ENCODE data around the gene PLXND1. TPM values are rescaled to one million over a fixed set of nuclear protein-coding genes. Genes with fewer than 3 reads are reported as not detected.
"Not testable (repeated sequence)": the region's sequence is repeated elsewhere in the genome, so short reads cannot be mapped to it uniquely, and the experiment has no call there.

Gene PLXND1, protein sequence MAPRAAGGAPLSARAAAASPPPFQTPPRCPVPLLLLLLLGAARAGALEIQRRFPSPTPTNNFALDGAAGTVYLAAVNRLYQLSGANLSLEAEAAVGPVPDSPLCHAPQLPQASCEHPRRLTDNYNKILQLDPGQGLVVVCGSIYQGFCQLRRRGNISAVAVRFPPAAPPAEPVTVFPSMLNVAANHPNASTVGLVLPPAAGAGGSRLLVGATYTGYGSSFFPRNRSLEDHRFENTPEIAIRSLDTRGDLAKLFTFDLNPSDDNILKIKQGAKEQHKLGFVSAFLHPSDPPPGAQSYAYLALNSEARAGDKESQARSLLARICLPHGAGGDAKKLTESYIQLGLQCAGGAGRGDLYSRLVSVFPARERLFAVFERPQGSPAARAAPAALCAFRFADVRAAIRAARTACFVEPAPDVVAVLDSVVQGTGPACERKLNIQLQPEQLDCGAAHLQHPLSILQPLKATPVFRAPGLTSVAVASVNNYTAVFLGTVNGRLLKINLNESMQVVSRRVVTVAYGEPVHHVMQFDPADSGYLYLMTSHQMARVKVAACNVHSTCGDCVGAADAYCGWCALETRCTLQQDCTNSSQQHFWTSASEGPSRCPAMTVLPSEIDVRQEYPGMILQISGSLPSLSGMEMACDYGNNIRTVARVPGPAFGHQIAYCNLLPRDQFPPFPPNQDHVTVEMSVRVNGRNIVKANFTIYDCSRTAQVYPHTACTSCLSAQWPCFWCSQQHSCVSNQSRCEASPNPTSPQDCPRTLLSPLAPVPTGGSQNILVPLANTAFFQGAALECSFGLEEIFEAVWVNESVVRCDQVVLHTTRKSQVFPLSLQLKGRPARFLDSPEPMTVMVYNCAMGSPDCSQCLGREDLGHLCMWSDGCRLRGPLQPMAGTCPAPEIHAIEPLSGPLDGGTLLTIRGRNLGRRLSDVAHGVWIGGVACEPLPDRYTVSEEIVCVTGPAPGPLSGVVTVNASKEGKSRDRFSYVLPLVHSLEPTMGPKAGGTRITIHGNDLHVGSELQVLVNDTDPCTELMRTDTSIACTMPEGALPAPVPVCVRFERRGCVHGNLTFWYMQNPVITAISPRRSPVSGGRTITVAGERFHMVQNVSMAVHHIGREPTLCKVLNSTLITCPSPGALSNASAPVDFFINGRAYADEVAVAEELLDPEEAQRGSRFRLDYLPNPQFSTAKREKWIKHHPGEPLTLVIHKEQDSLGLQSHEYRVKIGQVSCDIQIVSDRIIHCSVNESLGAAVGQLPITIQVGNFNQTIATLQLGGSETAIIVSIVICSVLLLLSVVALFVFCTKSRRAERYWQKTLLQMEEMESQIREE (N-terminal part only)
- total RNA-seq = 10 to 100 TPM; 16.5 to 38.8 TPM
- long read RNA-seq, partial matches to known transcripts = 3 of 5 reads
- long read RNA-seq, other reads (novel, unspliced or antisense) = 2 of 5 reads

DNA sequence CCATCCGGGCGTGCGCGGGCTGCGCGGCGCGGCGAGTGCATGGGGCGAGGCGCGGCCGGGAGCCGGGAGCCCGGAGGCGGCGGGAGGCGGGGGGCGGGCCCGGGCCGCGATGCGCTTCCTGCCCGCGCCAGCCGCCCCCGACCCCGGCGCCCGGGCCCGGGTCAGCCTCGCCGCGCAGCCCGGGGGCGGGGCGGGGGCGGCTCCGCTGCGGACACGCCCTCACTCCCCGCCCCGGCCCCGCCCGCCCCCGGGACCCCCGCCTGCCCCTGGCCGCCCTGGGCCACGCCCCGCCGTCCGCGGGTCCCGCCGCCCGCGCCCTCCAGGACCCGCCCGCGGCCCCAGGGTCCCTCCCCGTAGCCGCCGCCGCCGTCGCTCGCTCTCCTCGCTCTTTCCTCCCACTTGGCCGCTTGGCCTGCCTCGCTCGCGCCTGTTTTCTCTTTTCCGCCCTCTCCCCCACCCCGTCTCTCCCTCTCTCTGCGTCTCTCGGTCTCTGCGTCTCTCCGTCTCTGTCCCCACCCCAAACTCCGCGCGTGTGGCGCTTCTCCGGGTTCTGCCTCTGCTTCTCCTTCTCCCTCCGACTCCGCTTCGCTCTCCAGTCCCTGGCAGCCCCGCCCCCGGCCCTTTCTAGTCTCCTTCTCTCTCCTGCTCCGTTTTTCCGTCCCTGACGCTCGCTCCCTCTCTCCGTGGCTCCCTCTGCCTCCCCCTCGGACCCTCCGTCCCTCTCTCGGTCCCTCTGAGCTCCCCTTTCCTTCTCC, at the start of gene PLXND1:
PLXND1 (minus strand) TSS at position 41 of the 755 bp plus-strand sequence; CDS start at position 4, 37 bp downstream.
- ATAC-seq = peak; percentile 59
- DNase-seq = peak in 1 of 2 donors; percentile 61
- intact Hi-C loops (cut with DNase I, micrococcal nuclease) = no loop called here

DNA sequence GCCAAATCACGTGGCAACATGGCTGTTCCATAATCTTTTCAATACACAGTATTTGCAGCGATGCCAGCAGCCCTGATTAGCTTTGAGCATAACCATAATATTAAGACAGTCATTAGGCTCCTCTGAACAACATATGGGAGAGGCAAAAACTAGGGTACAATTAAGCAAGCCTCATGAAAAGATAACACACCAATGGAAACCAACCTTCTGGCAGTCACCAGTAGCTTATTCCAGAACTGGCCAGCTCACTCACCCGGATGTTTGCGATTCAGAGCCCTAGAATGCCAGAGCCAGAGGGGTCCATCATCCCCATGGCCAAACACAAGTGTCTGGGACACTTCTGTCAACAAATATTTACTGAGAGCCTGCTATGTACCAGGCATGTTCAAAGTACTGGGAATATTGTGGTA, 48.8 kb upstream of the PLXND1 start:
- ATAC-seq (no peak), DNase-seq (no peak)
- intact Hi-C loops (cut with DNase I, micrococcal nuclease) = no loop called here

DNA sequence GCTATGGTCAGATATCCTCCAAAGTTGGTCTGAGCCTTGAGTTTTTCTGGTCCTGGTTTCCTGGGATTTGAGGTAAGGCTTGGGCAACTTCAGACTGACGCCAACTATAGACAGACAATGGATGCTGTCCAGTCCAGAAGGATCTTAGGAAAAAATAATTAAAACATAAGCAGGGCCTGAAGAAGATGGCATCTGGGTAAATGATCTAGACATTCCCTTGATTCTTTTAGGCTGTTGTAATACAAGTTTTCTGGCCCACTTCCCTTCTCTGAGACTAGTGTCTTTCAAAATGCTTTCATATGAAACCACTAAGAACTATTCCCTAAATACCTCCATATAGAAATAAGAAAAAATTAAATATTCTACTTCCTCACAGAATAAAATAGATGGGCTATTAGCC, 47.7 kb upstream of the PLXND1 start:
- intact Hi-C loops (cut with DNase I, micrococcal nuclease) = no loop called here
- no peak for ATAC-seq
- DNase-seq = no peak

DNA sequence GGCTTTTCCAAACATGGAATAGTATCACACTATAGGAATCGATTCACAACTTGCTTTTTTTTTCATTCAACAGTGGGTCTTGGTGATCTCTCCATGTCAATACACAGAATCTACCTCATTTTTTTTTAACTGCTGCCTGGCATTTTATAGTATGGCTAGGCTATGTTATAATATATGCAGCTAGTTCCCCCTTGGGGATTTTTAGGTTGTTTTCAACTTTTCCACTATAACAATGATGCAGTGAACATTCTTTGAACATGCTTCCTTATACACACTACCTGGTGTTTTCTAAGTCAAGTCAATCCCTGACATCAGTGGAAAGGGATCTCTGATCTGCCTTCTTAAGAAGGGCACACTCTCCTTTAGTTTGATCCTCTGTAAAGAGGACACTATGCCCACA, 46.5 kb upstream of the PLXND1 start:
- DNase-seq (no peak), ATAC-seq (no peak)
- intact Hi-C loops (cut with DNase I, micrococcal nuclease) = no loop called here

DNA sequence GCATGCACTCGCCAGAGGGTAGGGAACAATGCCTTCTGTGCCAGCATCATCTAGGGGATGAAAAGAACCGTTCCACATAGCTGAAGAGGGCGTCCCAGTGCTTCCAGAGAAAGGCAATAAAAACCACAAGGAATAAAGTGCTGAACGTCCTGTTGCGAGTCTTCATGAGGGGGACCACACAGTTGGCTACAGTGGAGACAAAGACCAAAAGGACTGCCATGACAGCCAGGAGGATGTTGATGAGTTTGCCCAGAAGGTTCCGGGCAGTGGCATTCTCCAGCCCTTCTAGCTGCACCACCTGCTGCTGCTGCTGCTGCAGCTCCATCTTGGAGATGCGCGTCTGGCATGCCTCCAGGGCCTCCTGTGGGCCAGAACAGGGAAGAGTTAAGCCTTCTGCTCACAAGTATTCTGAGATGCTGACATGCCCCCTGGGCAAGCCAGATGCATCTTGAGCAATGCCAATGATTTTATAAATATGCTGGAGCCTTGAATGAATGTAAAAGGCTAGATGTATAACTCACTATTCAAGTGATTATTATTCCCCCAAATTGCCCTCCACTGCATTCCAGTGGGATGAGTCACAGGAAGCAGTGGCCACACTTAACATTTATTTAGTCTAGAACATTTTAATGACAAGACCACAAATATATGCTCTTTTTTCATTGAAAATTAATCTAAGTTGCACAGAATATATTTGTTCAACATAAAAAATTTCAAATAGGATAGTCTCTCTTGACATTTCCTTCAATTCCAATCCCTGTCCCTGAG, 45.1 kb upstream of the PLXND1 start:
- intact Hi-C loops (cut with DNase I, micrococcal nuclease) = loop anchor here in 1 of 2 donors (2.0 kb wide), 2 partner anchors 173 to 283 kb away; no protein-coding TSS in a partner anchor
- ATAC-seq (no peak), DNase-seq (peak in 1 of 2 donors; percentile 17)

DNA sequence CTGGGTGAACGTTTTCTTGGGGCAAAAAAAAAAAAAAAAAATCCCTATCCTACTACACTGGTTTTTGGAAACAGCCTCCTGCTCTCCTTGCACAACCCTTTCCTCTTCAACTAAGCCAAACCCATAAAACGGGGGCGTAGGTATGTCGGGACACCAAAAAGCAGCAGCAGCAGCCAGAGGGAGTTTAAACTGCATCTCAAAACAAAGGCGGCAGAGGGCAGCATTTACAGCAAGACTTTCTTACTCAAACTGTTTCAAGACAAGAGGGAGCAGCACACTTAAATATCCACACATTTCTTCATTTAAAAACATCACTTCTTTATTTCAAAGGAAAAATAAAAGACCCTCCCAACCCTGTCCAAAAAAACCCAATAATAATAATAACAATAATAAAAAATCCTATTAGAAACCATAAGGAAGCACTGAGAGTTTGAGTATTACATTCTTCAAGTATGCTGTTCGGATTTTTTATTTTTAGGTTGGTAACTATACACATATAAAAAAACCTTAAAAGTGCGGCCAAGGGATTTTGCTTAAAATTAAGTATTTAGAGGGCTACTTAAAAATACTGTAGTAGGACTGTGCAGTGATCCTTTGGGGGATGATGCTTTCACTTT, 43.9 kb upstream of the PLXND1 start:
- peak; percentile 77 for ATAC-seq
- peak; percentile 44 to 69 for DNase-seq
- intact Hi-C loops (cut with DNase I, micrococcal nuclease) = loop anchor here in 1 of 2 donors (2.0 kb wide), 2 partner anchors 174 to 284 kb away; no protein-coding TSS in a partner anchor

DNA sequence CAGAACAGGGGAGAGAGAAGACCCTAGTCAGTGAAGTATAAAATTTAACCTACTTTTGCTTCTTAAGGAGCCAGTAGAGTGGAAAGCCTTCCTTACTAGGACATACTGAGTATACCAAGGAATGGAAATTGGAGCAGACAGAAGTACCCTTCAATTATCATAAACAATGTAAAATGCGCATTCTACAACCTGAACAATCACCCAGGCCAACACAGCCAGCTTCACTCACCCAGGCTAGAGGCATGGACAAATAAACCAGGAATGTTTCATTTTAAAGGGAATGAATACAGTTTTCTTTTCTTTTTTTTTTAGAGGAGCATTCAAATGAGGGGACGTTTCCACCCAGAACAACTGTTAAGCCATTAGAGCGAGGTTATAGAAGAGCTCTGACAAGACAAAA, 41.9 kb upstream of the PLXND1 start:
- ATAC-seq = no peak
- no peak for DNase-seq
- intact Hi-C loops (cut with DNase I, micrococcal nuclease) = loop anchor here in 1 of 2 donors (10.0 kb wide), 1 partner anchor 176 kb away; no protein-coding TSS in a partner anchor

DNA sequence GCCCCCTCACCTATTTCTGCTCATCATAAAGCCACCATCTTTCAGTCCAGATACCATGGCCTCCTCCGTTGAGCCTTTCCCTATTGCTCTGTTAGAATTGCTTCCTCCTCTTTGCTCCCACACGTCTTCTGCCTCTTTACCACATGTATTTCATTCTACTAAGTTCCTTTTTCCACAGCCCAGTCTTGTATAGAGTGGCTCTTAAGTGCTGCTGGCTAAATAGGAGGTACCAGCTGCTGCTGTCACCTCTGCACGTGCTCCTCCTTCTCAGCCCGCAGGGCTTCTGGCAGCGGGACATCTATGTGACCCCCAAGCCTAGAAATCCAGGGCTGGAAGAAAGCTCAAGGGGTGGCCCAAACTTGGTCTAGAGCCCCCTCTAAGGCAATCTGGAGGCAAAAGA, 38.8 kb upstream of the PLXND1 start:
- ATAC-seq (no peak), DNase-seq (no peak)
- intact Hi-C loops (cut with DNase I, micrococcal nuclease) = loop anchor here in 1 of 2 donors (10.0 kb wide), 1 partner anchor 180 kb away; no protein-coding TSS in a partner anchor

DNA sequence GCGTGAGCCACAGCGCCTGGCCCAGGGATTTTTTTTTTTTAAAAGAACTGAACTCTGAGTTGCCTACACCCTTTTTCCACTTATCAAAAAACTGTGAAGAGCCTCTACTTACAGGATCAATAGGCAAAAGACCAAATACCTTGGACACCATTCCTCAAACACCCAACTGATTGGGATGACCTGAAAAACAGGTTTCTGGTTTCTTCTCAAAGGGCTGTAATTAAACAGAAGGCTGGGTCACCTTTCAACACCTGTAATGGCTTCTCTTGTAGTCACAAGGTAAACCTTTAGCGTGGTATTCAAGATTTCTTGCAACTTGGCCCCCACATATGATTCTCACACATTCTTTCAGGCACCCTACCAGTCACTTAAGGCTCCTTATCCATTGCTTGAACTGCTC, 38.4 kb upstream of the PLXND1 start:
- DNase-seq (no peak), ATAC-seq (no peak)
- intact Hi-C loops (cut with DNase I, micrococcal nuclease) = loop anchor here in 1 of 2 donors (10.0 kb wide), 1 partner anchor 180 kb away; no protein-coding TSS in a partner anchor

DNA sequence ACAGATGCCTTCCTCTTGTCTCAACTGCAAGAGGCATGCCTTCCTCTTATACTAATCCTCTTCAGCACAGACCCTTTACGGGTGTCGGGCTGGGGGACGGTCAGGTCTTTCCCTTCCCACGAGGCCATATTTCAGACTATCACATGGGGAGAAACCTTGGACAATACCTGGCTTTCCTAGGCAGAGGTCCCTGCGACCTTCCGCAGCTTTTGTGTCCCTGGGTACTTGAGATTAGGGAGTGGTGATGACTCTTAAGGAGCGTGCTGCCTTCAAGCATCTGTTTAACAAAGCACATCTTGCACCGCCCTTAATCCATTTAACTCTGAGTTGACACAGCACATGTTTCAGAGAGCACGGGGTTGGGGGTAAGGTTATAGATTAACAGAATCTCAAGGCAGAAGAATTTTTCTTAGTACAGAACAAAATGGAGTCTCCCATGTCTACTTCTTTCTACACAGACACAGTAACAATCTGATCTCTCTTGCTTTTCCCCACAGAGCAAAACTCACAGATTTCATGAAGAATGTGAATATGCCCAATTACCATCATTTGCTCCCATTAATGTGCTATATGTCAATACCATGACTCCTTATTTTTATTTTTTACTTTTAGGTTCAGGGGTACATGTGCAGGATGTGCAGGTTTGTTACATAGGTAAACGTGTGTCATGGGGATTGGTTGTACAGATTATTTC, 35.2 kb upstream of the PLXND1 start:
- not testable (repeated sequence) for DNase-seq, ATAC-seq
- intact Hi-C loops (cut with DNase I, micrococcal nuclease) = loop anchor here in 1 of 2 donors (10.0 kb wide), 1 partner anchor 183 kb away; no protein-coding TSS in a partner anchor

DNA sequence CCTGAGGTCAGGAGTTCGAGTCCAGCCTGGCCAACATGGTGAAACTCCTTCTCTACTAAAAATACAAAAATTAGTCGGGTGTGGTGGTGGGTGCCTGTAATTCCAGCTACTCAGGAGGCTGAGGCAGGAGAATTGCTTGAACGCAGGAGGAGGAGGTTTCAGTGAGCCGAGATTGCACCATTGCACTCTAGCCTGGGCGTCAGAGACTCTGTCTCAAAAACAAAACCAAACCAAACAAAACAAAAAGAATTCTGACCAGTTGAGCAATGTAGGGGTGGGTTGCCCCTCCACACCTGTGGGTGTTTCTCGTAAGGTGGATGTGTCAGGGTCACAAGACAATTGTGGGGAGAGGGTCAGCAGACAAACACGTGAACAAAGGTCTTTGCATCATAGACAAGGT, 34.5 kb upstream of the PLXND1 start:
- intact Hi-C loops (cut with DNase I, micrococcal nuclease) = loop anchor here in 1 of 2 donors (10.0 kb wide), 1 partner anchor 184 kb away; no protein-coding TSS in a partner anchor
- ATAC-seq, DNase-seq: not testable (repeated sequence)

DNA sequence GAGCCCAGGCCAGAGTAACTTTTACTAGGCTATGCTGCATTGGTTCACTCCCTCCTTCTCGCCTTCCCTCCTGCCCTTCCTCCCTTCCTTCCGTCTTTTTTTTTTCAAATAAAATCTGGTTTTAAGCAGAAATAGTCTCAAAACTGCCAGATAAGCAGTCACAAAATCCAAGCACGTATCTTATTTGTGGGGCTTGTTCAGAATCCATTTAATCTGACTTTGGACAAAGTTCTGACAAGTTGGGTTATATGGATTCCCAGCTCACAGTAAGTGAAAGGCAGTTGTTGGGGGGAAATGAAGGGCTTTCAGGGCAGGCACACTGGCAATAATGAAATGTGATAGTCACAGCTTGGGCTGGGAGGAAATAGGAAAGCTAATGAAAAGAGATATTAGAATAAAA, 32.0 kb upstream of the PLXND1 start:
- intact Hi-C loops (cut with DNase I, micrococcal nuclease) = loop anchor here in 1 of 2 donors (5.0 kb wide), 1 partner anchor 174 kb away; no protein-coding TSS in a partner anchor
- ATAC-seq (no peak), DNase-seq (no peak)

DNA sequence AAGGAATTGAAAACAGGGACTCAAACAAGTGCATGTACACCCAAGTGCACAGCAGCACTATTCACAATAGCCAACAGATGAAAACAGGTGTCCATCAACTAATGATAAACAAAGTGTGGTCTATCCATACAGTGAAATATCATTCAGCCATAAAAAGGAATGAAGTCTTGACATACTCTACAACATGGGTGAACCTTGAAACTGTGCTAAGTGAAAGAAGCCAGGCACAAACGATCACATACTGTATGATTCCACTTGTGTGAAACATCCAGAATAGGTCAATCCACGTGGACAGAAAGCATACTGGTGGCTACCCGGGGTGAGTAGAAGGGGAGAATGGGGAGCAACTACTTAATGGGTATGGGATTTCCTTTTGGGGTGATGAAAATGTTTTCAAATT, 29.6 kb upstream of the PLXND1 start:
- ATAC-seq (no peak), DNase-seq (no peak)
- intact Hi-C loops (cut with DNase I, micrococcal nuclease) = loop anchor here in 1 of 2 donors (5.0 kb wide), 1 partner anchor 176 kb away; no protein-coding TSS in a partner anchor

DNA sequence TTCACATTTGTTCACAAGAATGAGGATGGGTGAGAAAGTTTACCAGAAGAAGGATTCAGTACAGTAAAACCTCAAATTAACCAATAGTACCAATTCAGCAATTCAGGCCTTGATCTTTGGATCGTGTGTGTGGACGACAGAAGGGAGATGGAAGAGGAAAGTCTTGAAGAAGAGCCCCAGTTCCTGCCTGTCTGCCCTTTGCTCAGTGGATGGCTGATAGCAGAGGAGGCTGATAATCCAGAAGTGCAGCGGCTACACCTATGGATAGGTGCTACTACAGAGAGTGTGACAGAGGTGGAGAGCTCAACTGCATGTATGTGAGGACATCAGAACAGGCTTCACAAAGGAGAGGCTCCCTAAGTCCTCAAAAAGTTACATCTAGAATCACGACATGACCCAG, 29.2 kb upstream of the PLXND1 start:
- no peak for DNase-seq
- no peak for ATAC-seq
- intact Hi-C loops (cut with DNase I, micrococcal nuclease) = loop anchor here in 1 of 2 donors (5.0 kb wide), 1 partner anchor 177 kb away; no protein-coding TSS in a partner anchor

DNA sequence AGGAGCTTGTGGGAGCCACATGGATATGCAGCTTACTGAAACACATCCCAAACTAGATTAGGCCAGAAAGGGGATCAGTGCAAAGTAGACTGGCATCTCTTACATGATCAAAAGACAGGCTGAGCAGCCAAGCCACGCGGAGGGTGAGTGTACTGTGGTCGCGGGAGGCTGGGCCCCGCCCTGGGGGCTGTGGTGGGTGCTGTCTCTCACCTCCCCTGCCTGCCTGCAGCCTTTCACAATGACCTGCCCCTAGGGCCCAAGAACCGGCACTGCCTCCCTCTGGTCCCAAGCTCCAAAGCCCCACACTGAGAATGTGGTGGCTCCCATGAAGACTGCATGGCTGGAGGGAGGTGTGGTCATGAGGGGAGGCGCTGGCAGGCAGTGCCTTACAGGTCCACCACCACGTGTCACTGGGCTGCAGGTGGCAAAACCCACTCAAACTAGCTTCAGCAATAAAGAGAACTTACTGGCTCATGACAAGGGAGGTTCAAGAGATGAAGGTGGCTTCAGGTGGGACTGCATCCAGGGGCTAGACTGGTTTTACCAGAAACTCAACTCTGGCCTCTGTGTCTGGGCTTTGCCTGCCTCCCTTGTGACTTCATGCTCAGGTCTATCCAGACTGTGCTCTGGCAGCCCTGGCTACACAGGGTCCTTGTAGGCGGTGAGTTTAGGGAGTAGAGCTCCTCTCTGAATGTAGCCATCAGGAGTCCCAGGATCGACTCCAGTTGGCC, 27.4 kb upstream of the PLXND1 start:
- ATAC-seq = no peak
- intact Hi-C loops (cut with DNase I, micrococcal nuclease) = no loop called here
- no peak for DNase-seq
